22Rv1 (cell line): ENCODE results near the gene GAPDHS.

Source experiments
- CTCF ChIP-seq: fragments of 450-650 bp; IDR thresholded peaks from 2 replicates; pipeline ENCODE4 v1.5.1; 2017; ENCODE audit warnings: mild to moderate bottlenecking
- ZFX ChIP-seq: fragments of 450-650 bp; IDR thresholded peaks from 2 replicates; pipeline ENCODE4 v1.6.1; 2017; ENCODE audit warnings: antibody characterized with exemption, borderline replicate concordance

- peak; percentile 61 for TF ChIP-seq CTCF
- TF ChIP-seq ZFX, result no peak
These were observed 59.0 kb downstream of the GAPDHS start for GRCh38 chr19:35592226-35592625.
